HepG2 (cell line): Measurements from ENCODE around the gene FGF1. TPM values are rescaled to one million over a fixed set of nuclear protein-coding genes. Genes with fewer than 3 reads are reported as not detected.

ENCODE experiments used
- BORCS8-MEF2B ChIP-seq: sonication (generic); formaldehyde crosslinking; IDR thresholded peaks from 2 replicates; pipeline ENCODE4 v1.8.0; 2022; ENCODE audit warnings: mild to moderate bottlenecking, missing genetic modification reagents
- GATAD2A ChIP-seq: IDR thresholded peaks from 2 replicates; pipeline ENCODE4 v1.6.1; 2016
- HOXA5 ChIP-seq: sonication (generic); formaldehyde crosslinking; IDR thresholded peaks from 2 replicates; pipeline ENCODE4 v1.4.0; 2020; ENCODE audit warnings: missing genetic modification reagents
- KAT8 ChIP-seq: IDR thresholded peaks from 2 replicates; pipeline ENCODE4 v1.6.1; 2016; ENCODE audit warnings: missing genetic modification reagents, missing compliant biosample characterization
- MIER3 ChIP-seq: IDR thresholded peaks from 2 replicates; pipeline ENCODE4 v1.6.1; 2016; ENCODE audit warnings: missing compliant biosample characterization, borderline replicate concordance
- SAP130 ChIP-seq: IDR thresholded peaks from 2 replicates; pipeline ENCODE4 v1.6.1; 2016; ENCODE audit warnings: low read depth
- SOX13 ChIP-seq, 3 experiments: fragments of 450-650 bp in 1 of 3; sonication (generic) in 1 of 3; formaldehyde crosslinking in 1 of 3; IDR thresholded peaks in 2 of 3; conservative IDR thresholded peaks in 1 of 3; 2 replicates each; pipeline versions ENCODE4 v1.5.0 to v1.6.1; 2016 to 2020; ENCODE audit warnings: antibody characterized with exemption in 1 of 3, mild to moderate bottlenecking in 1 of 3, missing compliant biosample characterization in 1 of 3, missing genetic modification reagents in 1 of 3, moderate library complexity in 1 of 3
- STAG1 ChIP-seq: sonication (generic); formaldehyde crosslinking; IDR thresholded peaks from 2 replicates; pipeline ENCODE4 v1.4.0; 2020; ENCODE audit warnings: missing genetic modification reagents
- XRCC5 ChIP-seq: fragments of 200-400 bp; formaldehyde crosslinking; optimal IDR thresholded peaks from 2 replicates; pipeline ENCODE3; 2017; ENCODE audit warnings: mild to moderate bottlenecking, low read length
- ZNF235 ChIP-seq: sonication (generic); formaldehyde crosslinking; IDR thresholded peaks from 2 replicates; pipeline ENCODE4 v1.8.1; 2023; ENCODE audit warnings: mild to moderate bottlenecking, missing genetic modification reagents, borderline replicate concordance
- ZNF672 ChIP-seq: sonication (generic); formaldehyde crosslinking; IDR thresholded peaks from 2 replicates; pipeline ENCODE4 v1.8.1; 2022; ENCODE audit warnings: missing genetic modification reagents
- polyA plus RNA-seq, 8 experiments: library from polyadenylated mRNA; depleted of rRNA in 3 of 8; stranded (reverse) in 7 of 8; unstranded in 1 of 8; fragments of >200 nt; fragmentation: Illumina TruSeq in 4 of 8; extraction: Trizol in 4 of 8; gene quantifications; 2 replicates each; pipeline versions ENCODE4 v1.2.1 to v1.2.3, GENCODE V29; 2011 to 2016; ENCODE audit warnings: low read depth in 4 of 8, missing spikeins in 1 of 8, mixed read lengths in 1 of 8; ENCODE audit not compliant: insufficient read depth in 1 of 8
- total RNA-seq, 5 experiments: library from RNA; depleted of rRNA; stranded (reverse); fragments of >200 nt; fragmentation: Illumina TruSeq; extraction: Trizol; gene quantifications; 2 replicates each; pipeline ENCODE4 v1.2.3, GENCODE V29; 2016; ENCODE audit warnings: low read depth in 1 of 5
- TF ChIP-seq, protein P1 (sequence below): sonication (generic); formaldehyde crosslinking; IDR thresholded peaks from 2 replicates; pipeline ENCODE4 v1.8.1; 2023; ENCODE audit warnings: mild to moderate bottlenecking, missing genetic modification reagents, borderline replicate concordance
- TF ChIP-seq, protein P2 (sequence below): sonication (generic); formaldehyde crosslinking; IDR thresholded peaks from 2 replicates; pipeline ENCODE4 v1.5.1; 2020; ENCODE audit warnings: missing genetic modification reagents, mild to moderate bottlenecking, borderline replicate concordance
- TF ChIP-seq, protein P3 (sequence below): sonication (generic); formaldehyde crosslinking; IDR thresholded peaks from 2 replicates; pipeline ENCODE4 v1.4.0; 2020; ENCODE audit warnings: missing genetic modification reagents, borderline replicate concordance
- TF ChIP-seq, protein P4 (sequence below): IDR thresholded peaks from 2 replicates; pipeline ENCODE4 v1.6.1; 2016; ENCODE audit warnings: mild to moderate bottlenecking
- TF ChIP-seq, protein P5 (sequence below): IDR thresholded peaks from 2 replicates; pipeline ENCODE4 v1.6.1; 2016; ENCODE audit warnings: missing compliant biosample characterization, missing genetic modification reagents, borderline replicate concordance
- TF ChIP-seq, protein P6 (sequence below): sonication (generic); formaldehyde crosslinking; conservative IDR thresholded peaks from 2 replicates; pipeline ENCODE4 v1.8.0; 2022; ENCODE audit warnings: missing genetic modification reagents

The FGF1 gene
- total and polyA plus RNA-seq, 2 of the 13 experiments (the other 11 are each of a cell fraction or from before 2014, with no cell fraction given) = not detected

DNA sequence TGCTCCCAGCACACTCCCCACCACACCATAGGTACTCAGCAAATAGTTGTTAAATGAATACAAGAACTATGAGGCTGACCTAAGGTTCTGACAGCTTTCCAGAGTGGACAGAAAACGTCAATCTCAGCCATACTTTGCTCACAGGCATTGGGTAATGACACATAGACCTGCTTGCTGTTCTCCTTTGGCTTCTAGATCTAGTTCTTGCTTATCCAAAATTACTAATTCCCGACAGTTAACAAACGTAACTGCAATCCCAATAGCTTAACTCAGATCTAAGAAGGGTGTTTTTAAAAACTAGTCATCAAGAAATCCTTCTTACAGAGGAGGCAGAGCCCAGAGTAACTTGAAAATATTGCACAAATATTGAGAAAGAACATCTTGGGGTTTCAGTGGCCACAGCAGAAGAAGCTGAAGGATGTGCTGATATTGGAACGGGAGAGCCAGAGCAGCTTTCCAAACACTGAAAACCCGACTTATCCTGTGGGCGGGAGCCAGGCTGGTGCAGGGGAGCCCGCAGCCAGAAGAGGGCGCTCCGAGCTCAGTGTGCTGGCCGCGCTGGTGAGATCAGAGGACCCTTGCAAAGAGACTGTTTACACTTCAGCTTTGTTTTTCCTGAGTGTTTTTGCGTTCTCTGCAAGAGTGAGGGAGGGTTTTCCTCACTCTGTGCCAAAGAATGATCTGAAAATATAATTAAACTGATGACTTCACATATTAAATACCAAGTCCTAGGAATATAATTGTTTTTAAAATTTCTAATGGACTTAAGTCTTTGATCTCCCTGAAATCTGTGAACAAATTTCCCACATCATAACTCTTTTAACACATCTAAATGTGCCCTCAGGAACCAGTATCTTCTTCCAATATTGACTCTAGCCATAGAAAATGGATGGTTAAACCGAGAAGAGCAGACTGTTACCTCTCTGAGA is 30.3 kb downstream of the FGF1 start (continued):
- TF ChIP-seq, protein P1, sequence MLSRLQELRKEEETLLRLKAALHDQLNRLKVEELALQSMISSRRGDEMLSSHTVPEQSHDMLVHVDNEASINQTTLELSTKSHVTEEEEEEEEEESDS (CRISPR knock-in tag) = no peak
- TF ChIP-seq KAT8 (CRISPR knock-in tag) (peak; percentile 40; the same call in 1 of the 2 replicates), ZNF672 (CRISPR knock-in tag) (no peak), GATAD2A (CRISPR knock-in tag) (0 out of 2 replicates have a peak, but pooled peaks have one; percentile 28), SOX13 (IDR thresholded peaks at IDR 0.05) (no peak), SOX13 (CRISPR knock-in tag; conservative IDR thresholded peaks at IDR 0.05 in 1 of 2, IDR thresholded peaks at IDR 0.05 in 1 of 2) (0 out of 4 replicates have a peak, but pooled peaks of 1 of the 2 experiments have one; percentile 11), MIER3 (CRISPR knock-in tag) (0 out of 2 replicates have a peak, but pooled peaks have one; percentile 22), BORCS8-MEF2B (0 out of 2 replicates have a peak, but pooled peaks have one; percentile 25), HOXA5 (CRISPR knock-in tag) (0 out of 2 replicates have a peak, but pooled peaks have one; percentile 33), ZNF235 (CRISPR knock-in tag) (no peak), XRCC5 (peak; percentile 88), STAG1 (peak; percentile 95), SAP130 (CRISPR knock-in tag) (peak; percentile 49)
- TF ChIP-seq, protein P2, sequence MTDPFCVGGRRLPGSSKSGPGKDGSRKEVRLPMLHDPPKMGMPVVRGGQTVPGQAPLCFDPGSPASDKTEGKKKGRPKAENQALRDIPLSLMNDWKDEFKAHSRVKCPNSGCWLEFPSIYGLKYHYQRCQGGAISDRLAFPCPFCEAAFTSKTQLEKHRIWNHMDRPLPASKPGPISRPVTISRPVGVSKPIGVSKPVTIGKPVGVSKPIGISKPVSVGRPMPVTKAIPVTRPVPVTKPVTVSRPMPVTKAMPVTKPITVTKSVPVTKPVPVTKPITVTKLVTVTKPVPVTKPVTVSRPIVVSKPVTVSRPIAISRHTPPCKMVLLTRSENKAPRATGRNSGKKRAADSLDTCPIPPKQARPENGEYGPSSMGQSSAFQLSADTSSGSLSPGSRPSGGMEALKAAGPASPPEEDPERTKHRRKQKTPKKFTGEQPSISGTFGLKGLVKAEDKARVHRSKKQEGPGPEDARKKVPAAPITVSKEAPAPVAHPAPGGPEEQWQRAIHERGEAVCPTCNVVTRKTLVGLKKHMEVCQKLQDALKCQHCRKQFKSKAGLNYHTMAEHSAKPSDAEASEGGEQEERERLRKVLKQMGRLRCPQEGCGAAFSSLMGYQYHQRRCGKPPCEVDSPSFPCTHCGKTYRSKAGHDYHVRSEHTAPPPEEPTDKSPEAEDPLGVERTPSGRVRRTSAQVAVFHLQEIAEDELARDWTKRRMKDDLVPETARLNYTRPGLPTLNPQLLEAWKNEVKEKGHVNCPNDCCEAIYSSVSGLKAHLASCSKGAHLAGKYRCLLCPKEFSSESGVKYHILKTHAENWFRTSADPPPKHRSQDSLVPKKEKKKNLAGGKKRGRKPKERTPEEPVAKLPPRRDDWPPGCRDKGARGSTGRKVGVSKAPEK (CRISPR knock-in tag) = no peak
- TF ChIP-seq, protein P3, sequence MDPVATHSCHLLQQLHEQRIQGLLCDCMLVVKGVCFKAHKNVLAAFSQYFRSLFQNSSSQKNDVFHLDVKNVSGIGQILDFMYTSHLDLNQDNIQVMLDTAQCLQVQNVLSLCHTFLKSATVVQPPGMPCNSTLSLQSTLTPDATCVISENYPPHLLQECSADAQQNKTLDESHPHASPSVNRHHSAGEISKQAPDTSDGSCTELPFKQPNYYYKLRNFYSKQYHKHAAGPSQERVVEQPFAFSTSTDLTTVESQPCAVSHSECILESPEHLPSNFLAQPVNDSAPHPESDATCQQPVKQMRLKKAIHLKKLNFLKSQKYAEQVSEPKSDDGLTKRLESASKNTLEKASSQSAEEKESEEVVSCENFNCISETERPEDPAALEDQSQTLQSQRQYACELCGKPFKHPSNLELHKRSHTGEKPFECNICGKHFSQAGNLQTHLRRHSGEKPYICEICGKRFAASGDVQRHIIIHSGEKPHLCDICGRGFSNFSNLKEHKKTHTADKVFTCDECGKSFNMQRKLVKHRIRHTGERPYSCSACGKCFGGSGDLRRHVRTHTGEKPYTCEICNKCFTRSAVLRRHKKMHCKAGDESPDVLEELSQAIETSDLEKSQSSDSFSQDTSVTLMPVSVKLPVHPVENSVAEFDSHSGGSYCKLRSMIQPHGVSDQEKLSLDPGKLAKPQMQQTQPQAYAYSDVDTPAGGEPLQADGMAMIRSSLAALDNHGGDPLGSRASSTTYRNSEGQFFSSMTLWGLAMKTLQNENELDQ (CRISPR knock-in tag) = 0 out of 2 replicates have a peak, but pooled peaks have one; percentile 42
- TF ChIP-seq, protein P4, sequence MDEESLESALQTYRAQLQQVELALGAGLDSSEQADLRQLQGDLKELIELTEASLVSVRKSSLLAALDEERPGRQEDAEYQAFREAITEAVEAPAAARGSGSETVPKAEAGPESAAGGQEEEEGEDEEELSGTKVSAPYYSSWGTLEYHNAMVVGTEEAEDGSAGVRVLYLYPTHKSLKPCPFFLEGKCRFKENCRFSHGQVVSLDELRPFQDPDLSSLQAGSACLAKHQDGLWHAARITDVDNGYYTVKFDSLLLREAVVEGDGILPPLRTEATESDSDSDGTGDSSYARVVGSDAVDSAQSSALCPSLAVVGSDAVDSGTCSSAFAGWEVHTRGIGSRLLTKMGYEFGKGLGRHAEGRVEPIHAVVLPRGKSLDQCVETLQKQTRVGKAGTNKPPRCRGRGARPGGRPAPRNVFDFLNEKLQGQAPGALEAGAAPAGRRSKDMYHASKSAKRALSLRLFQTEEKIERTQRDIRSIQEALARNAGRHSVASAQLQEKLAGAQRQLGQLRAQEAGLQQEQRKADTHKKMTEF (CRISPR knock-in tag) = 0 out of 2 replicates have a peak, but pooled peaks have one; percentile 44
- TF ChIP-seq, protein P5, sequence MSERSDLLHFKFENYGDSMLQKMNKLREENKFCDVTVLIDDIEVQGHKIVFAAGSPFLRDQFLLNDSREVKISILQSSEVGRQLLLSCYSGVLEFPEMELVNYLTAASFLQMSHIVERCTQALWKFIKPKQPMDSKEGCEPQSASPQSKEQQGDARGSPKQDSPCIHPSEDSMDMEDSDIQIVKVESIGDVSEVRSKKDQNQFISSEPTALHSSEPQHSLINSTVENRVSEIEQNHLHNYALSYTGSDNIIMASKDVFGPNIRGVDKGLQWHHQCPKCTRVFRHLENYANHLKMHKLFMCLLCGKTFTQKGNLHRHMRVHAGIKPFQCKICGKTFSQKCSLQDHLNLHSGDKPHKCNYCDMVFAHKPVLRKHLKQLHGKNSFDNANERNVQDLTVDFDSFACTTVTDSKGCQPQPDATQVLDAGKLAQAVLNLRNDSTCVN (CRISPR knock-in tag) = 0 out of 2 replicates have a peak, but pooled peaks have one; percentile 33
- TF ChIP-seq, protein P6, sequence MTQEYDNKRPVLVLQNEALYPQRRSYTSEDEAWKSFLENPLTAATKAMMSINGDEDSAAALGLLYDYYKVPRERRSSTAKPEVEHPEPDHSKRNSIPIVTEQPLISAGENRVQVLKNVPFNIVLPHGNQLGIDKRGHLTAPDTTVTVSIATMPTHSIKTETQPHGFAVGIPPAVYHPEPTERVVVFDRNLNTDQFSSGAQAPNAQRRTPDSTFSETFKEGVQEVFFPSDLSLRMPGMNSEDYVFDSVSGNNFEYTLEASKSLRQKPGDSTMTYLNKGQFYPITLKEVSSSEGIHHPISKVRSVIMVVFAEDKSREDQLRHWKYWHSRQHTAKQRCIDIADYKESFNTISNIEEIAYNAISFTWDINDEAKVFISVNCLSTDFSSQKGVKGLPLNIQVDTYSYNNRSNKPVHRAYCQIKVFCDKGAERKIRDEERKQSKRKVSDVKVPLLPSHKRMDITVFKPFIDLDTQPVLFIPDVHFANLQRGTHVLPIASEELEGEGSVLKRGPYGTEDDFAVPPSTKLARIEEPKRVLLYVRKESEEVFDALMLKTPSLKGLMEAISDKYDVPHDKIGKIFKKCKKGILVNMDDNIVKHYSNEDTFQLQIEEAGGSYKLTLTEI (CRISPR knock-in tag) = no peak
